ENCODE data around the gene GPAT2.
"Not testable (repeated sequence)": the region's sequence is repeated elsewhere in the genome, so short reads cannot be mapped to it uniquely, and the experiment has no call there.

GPAT2 gene

DNA sequence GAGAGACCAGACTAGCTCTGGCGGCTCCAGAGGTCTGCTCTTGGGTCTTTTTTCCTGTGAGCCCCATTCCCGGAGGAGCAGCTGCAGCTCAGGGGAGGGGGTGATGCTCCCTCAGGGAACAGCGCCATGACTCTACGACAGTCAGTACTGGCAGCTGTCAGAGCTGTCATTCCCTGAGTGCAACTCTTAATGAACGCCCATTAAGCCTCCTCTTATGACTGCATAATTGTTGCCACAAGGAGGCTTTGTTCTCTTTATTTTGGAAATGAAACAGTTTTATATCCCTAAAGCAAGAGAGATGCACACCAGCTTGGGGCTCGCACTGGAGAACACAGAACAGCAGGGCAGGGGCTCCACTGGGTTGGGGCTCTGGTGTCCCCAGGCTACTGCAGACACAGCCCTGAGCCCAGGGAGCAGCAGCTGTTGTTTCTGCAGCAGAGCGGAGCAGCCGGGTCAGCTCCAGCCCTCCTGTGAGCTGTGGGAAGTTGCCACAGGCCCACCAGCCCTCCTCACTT, 37.3 kb upstream of the GPAT2 start:
- H3K4me1 ChIP-seq (ENCODE audit: control insufficient read depth, insufficient read depth, low read length); H3K36me3 ChIP-seq (ENCODE audit: insufficient read depth, low read length); H3K9me3 ChIP-seq (replicated peaks; ENCODE audit: low read length); H3K9ac ChIP-seq (ENCODE audit: low read depth, low read length); H3K4me3 ChIP-seq (ENCODE audit: low read length); H3K4me2 ChIP-seq (ENCODE audit: low read length): not testable (repeated sequence)
- peaks cover 48% of the 10 kb centered on the region for H3K27me3 ChIP-seq (ENCODE audit: control insufficient read depth, insufficient read depth, low read length)

DNA sequence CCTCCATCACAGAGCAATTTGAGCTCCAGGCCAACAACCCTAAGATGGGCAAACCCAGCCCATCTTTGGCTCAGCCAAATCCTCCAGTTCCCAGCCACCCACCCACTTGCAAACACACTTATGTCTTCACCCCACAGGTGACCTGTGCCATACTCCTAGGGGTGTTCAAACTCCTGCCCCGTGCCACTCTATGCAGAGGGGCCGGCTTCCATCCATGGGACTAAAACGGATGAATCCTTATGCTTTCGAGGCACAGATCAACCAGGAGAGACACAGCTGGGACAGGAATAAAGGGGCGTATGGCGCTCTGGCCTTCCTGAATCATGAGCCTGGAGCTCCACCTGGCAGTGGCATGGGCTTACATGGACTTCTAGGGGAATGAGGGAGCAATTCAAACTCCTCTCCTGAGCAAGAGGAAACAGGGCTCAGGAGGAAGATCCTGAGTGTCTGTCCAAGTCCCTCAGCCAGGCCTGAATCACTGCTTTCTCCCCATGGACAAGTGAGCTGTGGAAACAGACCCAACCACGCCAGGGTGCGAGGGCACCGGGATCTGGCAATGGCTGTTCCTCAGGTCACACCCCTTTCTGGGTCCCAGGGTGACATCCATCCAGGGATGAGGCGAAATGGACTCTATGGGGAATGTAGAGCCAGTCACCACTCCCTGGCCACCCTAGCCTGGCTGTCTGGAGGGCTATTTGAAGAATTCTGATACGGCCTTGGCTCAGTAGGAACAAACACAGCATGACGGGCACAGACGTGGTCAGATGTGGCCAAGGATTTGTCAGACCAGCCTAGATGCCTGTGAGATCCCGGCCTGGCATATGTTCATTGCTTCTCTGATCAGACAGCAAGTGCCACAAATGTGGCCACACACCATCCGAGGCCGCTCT, 36.6 kb upstream of the GPAT2 start:
- H3K4me1 ChIP-seq (ENCODE audit: control insufficient read depth, insufficient read depth, low read length); H3K36me3 ChIP-seq (ENCODE audit: insufficient read depth, low read length); H3K4me2 ChIP-seq (ENCODE audit: low read length); H3K9ac ChIP-seq (ENCODE audit: low read depth, low read length); H3K4me3 ChIP-seq (ENCODE audit: low read length); H3K9me3 ChIP-seq (replicated peaks; ENCODE audit: low read length): not testable (repeated sequence)
- peaks cover 49% of the 10 kb centered on the region for H3K27me3 ChIP-seq (ENCODE audit: control insufficient read depth, insufficient read depth, low read length)

DNA sequence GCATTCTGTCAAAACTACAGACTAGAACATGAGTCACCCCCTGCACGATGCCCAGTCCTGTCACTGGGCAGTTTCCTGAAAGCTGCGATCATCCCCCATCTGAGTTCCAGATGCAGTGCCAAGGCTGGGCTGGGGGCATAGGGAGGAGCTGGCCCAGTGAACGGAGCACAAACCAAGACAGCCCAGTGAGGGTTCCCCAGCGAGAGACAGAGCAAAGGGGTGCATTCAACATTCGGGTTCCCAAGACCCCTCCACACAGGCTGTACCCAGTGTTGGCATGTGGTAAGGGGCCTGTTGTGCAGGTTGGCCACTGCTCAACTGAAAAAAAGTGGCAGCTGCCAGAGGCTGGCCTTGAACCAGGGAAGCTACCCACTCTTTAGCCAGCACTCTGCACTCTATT, 35.6 kb upstream of the GPAT2 start:
- H3K9ac ChIP-seq (ENCODE audit: low read depth, low read length); H3K36me3 ChIP-seq (ENCODE audit: insufficient read depth, low read length); H3K9me3 ChIP-seq (replicated peaks; ENCODE audit: low read length); H3K4me1 ChIP-seq (ENCODE audit: control insufficient read depth, insufficient read depth, low read length); H3K4me3 ChIP-seq (ENCODE audit: low read length); H3K4me2 ChIP-seq (ENCODE audit: low read length): not testable (repeated sequence)
- H3K27me3 ChIP-seq (ENCODE audit: control insufficient read depth, insufficient read depth, low read length) = peaks cover 40% of the 10 kb centered on the region

DNA sequence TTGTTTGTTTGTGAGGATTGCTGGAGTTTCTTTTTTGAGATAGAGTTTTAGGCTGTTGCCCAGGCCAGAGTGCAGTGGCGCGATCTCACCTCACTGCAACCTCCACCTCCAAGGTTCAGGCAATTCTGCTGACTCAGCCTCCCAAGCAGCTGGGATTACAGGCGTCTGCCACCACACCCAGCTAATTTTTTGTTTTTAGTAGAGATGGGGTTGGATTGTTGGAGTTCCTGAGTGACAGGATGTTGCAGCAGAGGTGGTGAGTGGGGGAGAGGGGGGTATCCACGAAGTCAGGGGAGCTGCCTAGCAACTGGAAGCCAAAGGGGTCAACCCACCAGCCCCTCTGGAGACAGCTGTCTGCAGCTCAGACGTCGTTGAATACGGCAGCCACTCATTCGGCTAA, 35.2 kb upstream of the GPAT2 start:
- not testable (repeated sequence) for H3K4me1 ChIP-seq (ENCODE audit: control insufficient read depth, insufficient read depth, low read length); H3K4me3 ChIP-seq (ENCODE audit: low read length); H3K4me2 ChIP-seq (ENCODE audit: low read length); H3K9ac ChIP-seq (ENCODE audit: low read depth, low read length); H3K36me3 ChIP-seq (ENCODE audit: insufficient read depth, low read length); H3K9me3 ChIP-seq (replicated peaks; ENCODE audit: low read length)
- H3K27me3 ChIP-seq (ENCODE audit: control insufficient read depth, insufficient read depth, low read length) = peaks cover 40% of the 10 kb centered on the region

DNA sequence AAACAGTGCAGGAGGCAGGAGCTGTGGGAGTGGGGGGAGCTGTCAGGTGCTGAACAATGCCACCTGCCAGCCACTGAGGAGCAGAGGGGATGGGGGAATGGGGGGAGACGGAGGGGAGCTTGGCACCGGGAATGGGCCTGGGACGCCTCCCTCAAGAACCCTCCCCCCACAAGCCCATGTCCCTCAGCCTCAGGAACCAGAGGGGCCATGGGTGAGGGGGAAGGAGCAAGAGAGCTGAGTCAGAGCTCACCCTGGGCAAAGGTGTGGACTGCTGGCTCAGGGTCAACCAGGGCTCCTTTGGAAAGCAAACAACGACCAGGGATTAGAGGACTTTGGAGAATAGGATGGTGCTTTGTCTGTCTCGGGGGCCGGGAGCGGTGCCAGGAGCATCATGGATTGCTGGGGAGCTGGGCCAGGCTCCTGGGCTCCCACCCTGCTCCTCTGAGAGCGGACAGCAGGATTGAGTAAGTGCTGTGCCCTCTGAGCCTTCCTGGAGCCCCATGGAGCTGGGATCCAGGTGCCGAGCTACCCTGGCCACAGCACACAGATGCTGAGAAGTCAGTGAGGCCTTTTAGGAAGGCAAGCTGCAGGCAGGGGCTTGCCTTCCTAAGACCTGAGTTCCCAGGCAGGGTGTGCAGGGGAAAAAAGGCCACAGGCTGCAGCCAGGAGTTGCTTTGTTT, 33.3 kb upstream of the GPAT2 start:
- H3K4me3 ChIP-seq (ENCODE audit: low read length); H3K9ac ChIP-seq (ENCODE audit: low read depth, low read length); H3K4me2 ChIP-seq (ENCODE audit: low read length); H3K36me3 ChIP-seq (ENCODE audit: insufficient read depth, low read length); H3K9me3 ChIP-seq (replicated peaks; ENCODE audit: low read length): not testable (repeated sequence)
- Histone ChIP-seq H3K27me3 (ENCODE audit: control insufficient read depth, insufficient read depth, low read length) (peaks cover 25% of the 10 kb centered on the region), H3K4me1 (ENCODE audit: control insufficient read depth, insufficient read depth, low read length) (peaks cover 12% of the 10 kb centered on the region)

DNA sequence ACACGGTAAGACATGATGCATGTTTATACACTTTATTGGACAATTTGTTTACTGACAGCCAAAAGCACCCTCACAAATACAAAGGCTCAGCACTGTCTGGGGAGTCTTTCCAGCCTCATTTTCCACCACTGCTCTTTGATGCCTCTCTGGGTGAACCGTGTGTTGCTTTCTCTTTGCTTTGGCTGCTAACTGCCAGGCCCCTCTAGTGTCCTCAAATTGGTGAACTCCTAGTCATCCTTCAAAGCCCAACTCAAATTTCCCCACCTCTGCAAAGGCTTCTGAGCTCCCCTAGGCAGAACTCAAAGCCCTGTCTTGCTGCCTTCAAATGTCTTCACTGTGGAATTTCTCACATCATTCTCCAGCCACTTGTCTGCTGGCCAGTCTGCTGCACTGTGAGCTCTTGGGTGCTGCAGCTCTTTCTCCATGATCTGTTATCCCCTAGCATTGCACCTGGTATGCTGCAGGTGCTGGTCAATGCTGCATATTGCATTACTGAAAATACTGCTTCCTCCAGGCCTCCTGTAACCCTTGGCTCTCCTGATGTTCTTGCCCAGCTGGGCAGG, 32.5 kb upstream of the GPAT2 start:
- H3K9me3 ChIP-seq (replicated peaks; ENCODE audit: low read length); H3K4me2 ChIP-seq (ENCODE audit: low read length); H3K4me3 ChIP-seq (ENCODE audit: low read length); H3K9ac ChIP-seq (ENCODE audit: low read depth, low read length); H3K36me3 ChIP-seq (ENCODE audit: insufficient read depth, low read length): not testable (repeated sequence)
- Histone ChIP-seq H3K4me1 (ENCODE audit: control insufficient read depth, insufficient read depth, low read length) (peaks cover 12% of the 10 kb centered on the region), H3K27me3 (ENCODE audit: control insufficient read depth, insufficient read depth, low read length) (peaks cover 18% of the 10 kb centered on the region)

DNA sequence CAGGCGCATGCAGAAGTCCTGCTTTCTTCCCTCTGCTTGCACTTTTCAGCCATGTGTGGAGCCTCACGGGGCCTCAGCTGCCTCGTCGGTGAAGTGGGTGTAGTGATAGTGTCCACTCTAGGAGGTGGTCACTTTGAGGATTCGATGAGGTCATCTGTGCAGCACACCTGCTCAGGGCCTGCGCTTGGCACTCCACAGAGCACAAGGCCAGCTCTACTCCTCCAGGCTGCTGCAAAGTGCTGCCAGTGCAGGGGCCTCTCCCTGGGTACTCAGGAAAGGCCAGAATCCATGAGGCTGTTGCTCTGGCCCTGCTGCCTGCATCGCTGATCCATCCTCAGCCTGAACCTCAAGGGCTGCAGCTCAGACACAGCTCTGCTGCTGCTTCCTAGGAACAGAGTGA, 31.8 kb upstream of the GPAT2 start:
- not testable (repeated sequence) for H3K4me3 ChIP-seq (ENCODE audit: low read length); H3K9me3 ChIP-seq (replicated peaks; ENCODE audit: low read length); H3K9ac ChIP-seq (ENCODE audit: low read depth, low read length); H3K36me3 ChIP-seq (ENCODE audit: insufficient read depth, low read length); H3K4me2 ChIP-seq (ENCODE audit: low read length)
- Histone ChIP-seq H3K27me3 (ENCODE audit: control insufficient read depth, insufficient read depth, low read length) (peaks cover 13% of the 10 kb centered on the region), H3K4me1 (ENCODE audit: control insufficient read depth, insufficient read depth, low read length) (peaks cover 12% of the 10 kb centered on the region)

DNA sequence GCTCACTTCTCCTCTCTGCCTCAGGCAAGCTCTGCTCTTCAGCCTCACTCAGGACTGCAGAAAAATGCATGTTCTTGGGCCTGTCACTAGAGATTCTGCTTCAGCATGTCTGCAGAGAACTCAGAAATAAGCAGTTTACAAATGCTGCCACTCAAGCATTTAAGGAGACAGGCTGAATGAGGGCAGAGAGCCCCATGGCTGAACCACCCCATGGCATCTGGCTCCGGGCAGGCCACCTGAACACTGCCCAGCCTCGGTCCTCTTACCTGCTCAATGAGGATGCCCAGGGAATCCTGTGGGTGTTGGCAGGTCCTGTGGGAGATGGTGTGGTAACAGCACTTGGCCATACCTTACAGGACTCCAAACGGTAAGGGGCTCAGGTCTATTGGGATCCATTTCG, 31.2 kb upstream of the GPAT2 start:
- H3K9ac ChIP-seq (ENCODE audit: low read depth, low read length); H3K36me3 ChIP-seq (ENCODE audit: insufficient read depth, low read length); H3K4me2 ChIP-seq (ENCODE audit: low read length); H3K9me3 ChIP-seq (replicated peaks; ENCODE audit: low read length); H3K4me3 ChIP-seq (ENCODE audit: low read length); H3K27me3 ChIP-seq (ENCODE audit: control insufficient read depth, insufficient read depth, low read length): not testable (repeated sequence)
- peaks cover 12% of the 10 kb centered on the region for H3K4me1 ChIP-seq (ENCODE audit: control insufficient read depth, insufficient read depth, low read length)

DNA sequence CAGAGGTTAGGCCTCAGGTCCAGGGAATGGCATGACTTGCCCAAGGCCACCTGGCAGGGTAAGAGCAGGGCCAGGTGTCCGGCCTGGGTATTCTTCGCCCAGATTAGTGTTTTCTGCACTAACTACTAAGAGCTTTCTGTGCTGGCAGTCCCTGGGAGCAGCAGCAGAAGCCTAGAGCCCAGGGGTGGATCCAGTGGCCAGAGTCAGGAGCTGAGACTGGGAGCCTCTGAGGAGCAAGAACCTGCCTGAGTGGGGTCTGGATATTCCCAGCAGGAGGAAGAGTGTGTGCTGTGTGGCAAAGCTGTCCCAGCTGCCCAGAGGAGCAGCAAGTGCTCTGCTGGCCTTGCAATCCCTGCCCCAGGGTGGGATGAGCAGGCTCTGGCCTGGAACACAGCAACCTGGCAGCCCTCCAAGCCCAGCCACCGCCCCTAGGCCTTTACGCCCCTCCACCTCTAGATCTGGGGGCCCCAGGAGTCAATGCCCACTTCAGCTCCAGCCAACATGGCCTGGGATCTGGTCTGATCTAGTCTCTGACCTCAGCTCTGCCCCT, 30.7 kb upstream of the GPAT2 start:
- no peaks in the 10 kb centered on the region for H3K9me3 ChIP-seq (replicated peaks; ENCODE audit: low read length)
- no peak overlapping the region for H3K9ac ChIP-seq (ENCODE audit: low read depth, low read length)
- H3K4me2 ChIP-seq (ENCODE audit: low read length) = no peak overlapping the region
- no peak overlapping the region for H3K4me3 ChIP-seq (ENCODE audit: low read length)
- H3K27me3 ChIP-seq (ENCODE audit: control insufficient read depth, insufficient read depth, low read length) = peaks cover 10% of the 10 kb centered on the region
- peaks cover 12% of the 10 kb centered on the region for H3K4me1 ChIP-seq (ENCODE audit: control insufficient read depth, insufficient read depth, low read length)
- no peaks in the 10 kb centered on the region for H3K36me3 ChIP-seq (ENCODE audit: insufficient read depth, low read length)

DNA sequence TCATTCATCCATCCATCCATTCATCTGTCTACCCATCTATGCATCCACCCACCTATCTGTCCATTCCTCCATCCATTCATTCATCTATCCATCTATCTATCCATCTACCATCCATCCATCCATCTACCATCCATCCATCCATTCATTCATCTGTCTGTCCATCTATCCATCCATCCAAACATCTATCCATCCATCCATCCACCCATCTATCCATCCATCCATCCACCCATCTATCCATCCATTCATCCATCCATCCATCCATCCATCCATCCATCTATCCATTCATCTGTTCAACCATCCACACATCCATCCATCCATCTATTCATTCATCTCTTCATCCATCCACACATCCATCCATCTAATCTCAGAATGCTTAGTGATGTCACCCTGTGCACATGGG, 30.0 kb upstream of the GPAT2 start:
- not testable (repeated sequence) for H3K36me3 ChIP-seq (ENCODE audit: insufficient read depth, low read length); H3K4me2 ChIP-seq (ENCODE audit: low read length); H3K27me3 ChIP-seq (ENCODE audit: control insufficient read depth, insufficient read depth, low read length); H3K9ac ChIP-seq (ENCODE audit: low read depth, low read length); H3K4me3 ChIP-seq (ENCODE audit: low read length); H3K9me3 ChIP-seq (replicated peaks; ENCODE audit: low read length); H3K4me1 ChIP-seq (ENCODE audit: control insufficient read depth, insufficient read depth, low read length)

DNA sequence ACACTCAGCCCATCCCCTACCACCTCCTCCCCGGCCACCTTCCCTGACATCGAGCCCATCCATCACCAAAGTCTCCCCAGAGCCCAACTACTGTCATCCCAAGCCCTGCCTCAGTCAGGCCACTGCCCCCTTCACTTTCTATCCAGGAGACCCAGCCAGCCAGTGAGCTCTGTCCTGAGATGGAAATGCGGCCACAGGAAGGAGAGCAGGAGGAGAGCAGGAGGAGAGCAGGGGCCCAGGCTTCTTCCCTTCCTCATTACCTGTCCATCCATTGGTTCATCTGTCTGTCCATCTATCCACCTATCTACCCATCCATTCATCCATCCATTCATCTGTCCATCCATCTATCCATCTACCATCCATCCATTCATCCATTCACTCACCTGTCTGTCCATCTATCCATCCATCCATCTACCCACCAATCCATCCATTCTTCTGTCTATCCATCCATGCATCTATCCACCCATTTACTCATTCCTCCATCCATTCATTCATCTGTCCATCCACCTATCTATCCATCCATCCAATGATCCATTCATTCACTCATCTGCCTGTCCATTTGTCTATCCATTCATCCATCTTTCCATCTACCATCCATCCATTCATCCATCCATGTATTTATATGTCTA, 29.4 kb upstream of the GPAT2 start:
- not testable (repeated sequence) for H3K9me3 ChIP-seq (replicated peaks; ENCODE audit: low read length); H3K4me3 ChIP-seq (ENCODE audit: low read length); H3K36me3 ChIP-seq (ENCODE audit: insufficient read depth, low read length); H3K4me2 ChIP-seq (ENCODE audit: low read length); H3K9ac ChIP-seq (ENCODE audit: low read depth, low read length); H3K27me3 ChIP-seq (ENCODE audit: control insufficient read depth, insufficient read depth, low read length); H3K4me1 ChIP-seq (ENCODE audit: control insufficient read depth, insufficient read depth, low read length)
